Measurements from ENCODE around the gene CAMKMT. TPM values are rescaled to one million over a fixed set of nuclear protein-coding genes. Genes with fewer than 3 reads are reported as not detected.
A peak's percentile ranks its signal among the peaks of the same experiment; 100 is the strongest.

The CAMKMT gene
- total RNA-seq, 1 experiment from 2014 or later, result 6.2 TPM

DNA sequence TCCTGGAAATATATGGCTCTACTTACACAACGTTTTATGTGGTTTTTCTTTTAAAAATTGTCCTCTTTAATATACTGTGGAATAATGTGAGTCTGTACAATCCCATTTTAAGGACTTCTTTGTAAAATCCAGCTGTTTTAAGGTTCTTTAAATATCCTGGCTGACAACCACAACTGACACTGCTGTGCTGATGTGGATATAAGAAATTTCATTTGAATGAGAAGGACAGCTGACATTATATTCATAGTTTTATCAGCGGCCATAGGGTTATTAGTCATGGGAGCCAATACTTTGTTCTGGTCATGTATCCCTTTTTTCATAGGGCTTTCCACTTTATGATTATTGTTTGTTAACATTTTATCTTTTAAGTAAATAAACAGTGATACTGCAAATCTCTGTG is 169.5 kb downstream of the CAMKMT start:
- DNase-seq (ENCODE audit: low read depth), result no peak
- in situ Hi-C loops (cut with HindIII; ENCODE audit: low pct_unique_long_range_greater_than_20kb, low sequenced_read_pairs), result no loop called here

DNA sequence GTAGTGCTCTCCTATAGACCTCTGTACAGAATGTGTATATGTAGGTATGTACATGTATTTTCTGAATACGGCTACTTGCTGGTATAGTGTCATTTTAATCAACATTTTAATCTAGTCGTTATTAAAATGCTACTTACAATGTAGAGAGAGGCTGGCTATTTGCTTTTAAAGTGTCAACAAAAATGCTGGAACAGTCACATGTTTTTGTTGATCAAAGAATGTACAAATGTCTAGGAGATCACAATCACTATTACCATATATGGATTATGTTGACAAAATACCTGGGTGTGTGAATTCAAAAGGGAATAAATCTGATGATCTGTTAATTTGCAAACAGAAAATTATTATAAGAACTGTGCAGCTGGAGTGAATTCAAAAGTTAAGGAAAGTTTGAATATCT is 170.3 kb downstream of the CAMKMT start:
- DNase-seq (ENCODE audit: low read depth), result no peak
- in situ Hi-C loops (cut with HindIII; ENCODE audit: low pct_unique_long_range_greater_than_20kb, low sequenced_read_pairs), result no loop called here

- in situ Hi-C loops (cut with HindIII; ENCODE audit: low pct_unique_long_range_greater_than_20kb, low sequenced_read_pairs), result no loop called here
- no peak for DNase-seq (ENCODE audit: low read depth)
Measured at GRCh38 chr2:44533508-44533907, 171.8 kb downstream of the CAMKMT start.

- in situ Hi-C loops (cut with HindIII; ENCODE audit: low pct_unique_long_range_greater_than_20kb, low sequenced_read_pairs), result no loop called here
- DNase-seq (ENCODE audit: low read depth), result no peak
Measured at GRCh38 chr2:44535376-44535775, 173.6 kb downstream of the CAMKMT start.

DNA sequence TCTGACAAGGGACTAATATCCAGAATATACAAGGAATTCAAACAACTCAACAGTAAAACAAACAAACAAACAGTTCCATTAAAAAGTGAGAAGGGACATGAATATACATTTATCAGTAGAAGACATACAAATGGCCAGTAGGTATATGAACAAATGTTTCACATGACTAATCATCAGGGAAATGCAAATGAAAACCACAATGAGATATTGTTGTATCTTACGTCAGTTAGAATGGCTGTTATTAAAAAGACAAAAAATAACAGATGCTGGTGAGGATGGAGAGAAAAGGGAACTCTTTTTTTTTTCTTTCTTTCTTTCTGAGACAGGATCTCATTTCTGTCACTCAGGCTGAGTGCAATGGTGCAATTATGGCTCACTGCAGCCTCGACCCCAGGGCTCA is 175.5 kb downstream of the CAMKMT start:
- no peak for DNase-seq (ENCODE audit: low read depth)
- in situ Hi-C loops (cut with HindIII; ENCODE audit: low pct_unique_long_range_greater_than_20kb, low sequenced_read_pairs), result no loop called here

GRCh38 chr2:44542520-44542919 is 180.8 kb downstream of the CAMKMT start:
- in situ Hi-C loops (cut with HindIII; ENCODE audit: low pct_unique_long_range_greater_than_20kb, low sequenced_read_pairs), result no loop called here
- DNase-seq (ENCODE audit: low read depth), result no peak

DNA sequence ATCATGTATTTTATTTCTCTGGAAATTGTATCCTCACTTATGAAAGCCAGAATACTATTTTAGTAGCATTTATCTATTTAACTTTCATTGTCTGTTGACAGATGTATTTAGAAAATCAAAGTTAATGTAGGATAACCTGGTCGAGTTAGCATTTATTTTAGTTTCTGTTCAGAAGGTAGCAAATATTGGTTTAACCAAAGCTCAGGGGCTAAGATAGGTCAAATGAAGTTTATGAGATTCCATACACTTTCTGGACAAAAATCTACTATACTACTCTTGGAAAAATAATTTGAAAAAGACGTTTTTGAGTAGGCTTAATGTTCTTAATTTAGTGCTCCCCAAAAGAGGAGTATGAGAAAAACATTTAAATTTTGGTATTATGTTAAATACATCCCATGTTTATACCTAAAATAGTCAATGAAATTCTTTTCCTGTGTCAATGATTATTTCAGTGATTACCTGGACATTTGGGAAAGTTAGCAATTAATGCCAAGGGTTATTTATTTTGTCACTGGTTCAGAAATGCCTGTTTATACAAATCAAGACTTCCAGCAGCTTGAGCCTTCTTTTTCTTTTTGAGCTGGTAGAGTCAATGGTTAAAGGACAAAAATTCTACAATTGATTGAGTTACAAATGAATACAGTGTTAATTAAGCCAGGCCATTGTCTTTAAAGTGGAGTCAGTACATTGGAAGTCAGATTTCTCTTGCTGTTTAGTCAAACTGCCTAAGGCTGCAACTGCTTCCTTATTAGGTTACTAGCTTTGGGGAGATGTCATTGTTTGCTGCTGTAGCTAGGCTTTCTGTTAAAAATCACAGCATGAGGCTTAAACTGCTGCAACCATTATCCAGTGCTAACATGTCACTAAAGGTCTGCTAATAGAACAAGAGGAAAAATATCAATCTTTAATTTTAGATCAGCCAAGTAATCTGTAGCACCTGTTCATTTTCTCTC is 182.3 kb downstream of the CAMKMT start:
- no peak for DNase-seq (ENCODE audit: low read depth)
- in situ Hi-C loops (cut with HindIII; ENCODE audit: low pct_unique_long_range_greater_than_20kb, low sequenced_read_pairs), result no loop called here

DNA sequence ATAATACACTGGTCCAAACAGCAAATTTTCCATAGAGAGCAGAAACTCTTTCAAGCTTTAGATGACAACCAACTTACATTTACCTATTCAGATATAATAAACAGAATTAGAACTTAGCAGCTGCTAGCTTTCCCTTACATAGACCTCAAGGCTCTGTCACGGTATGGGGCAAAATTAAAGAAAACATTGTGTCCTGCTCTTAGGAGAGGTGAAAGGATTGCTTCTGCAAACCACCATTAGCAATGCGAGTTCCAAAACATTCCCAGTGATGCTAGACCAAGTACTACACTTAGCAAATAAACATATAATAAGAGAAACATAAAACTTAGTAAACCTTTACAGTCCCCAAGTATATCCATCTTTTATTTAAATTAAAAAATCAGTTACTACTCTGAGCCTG is 183.3 kb downstream of the CAMKMT start:
- DNase-seq (ENCODE audit: low read depth), result no peak
- in situ Hi-C loops (cut with HindIII; ENCODE audit: low pct_unique_long_range_greater_than_20kb, low sequenced_read_pairs), result no loop called here

GRCh38 chr2:44546459-44547127 is 184.8 kb downstream of the CAMKMT start:
- no peak for DNase-seq (ENCODE audit: low read depth)
- in situ Hi-C loops (cut with HindIII; ENCODE audit: low pct_unique_long_range_greater_than_20kb, low sequenced_read_pairs), result no loop called here

- in situ Hi-C loops (cut with HindIII; ENCODE audit: low pct_unique_long_range_greater_than_20kb, low sequenced_read_pairs), result no loop called here
- no peak for DNase-seq (ENCODE audit: low read depth)
Measured at GRCh38 chr2:44547718-44548117, 186.0 kb downstream of the CAMKMT start.

DNA sequence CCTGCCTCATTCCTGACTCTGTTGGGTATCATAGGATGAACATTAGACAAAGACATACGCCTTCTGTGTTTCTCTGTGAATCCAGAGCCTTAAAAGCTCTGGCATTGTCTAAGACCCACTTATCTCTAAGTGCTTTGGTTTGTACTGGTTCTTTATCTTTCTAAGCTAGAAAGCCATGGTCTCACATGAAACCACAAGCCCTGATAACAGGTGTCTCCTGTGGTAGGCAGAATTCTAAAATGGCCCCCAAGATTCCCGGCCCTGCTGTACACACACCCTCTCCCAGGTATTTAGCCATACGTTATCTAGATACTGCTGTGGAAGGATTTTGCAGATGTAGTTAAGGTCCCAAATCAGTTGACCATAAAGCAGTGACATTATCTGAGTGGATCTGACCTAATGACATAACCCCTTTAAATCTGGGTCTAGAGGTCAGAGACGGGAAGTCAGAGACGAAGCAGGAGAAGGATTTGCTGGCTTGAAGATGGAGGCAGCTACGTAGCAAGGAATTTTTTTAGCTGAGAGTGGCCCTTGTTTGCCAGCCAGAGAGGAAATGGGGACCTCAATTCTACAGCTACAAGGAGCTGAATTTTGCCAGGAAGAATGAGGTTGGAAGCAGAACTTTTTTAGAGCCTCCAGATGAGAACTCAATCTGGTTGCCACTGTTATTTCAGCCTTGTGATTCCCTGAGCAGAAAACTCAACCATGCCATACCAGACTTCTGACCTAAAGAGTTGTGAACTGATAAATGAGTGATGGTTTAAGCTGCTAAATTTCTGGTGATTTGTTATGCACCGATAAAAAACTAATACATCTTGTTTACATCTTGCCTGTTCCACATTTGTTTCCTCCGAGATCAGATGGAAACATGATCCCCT is 186.7 kb downstream of the CAMKMT start:
- in situ Hi-C loops (cut with HindIII; ENCODE audit: low pct_unique_long_range_greater_than_20kb, low sequenced_read_pairs), result no loop called here
- DNase-seq (ENCODE audit: low read depth), result no peak

DNA sequence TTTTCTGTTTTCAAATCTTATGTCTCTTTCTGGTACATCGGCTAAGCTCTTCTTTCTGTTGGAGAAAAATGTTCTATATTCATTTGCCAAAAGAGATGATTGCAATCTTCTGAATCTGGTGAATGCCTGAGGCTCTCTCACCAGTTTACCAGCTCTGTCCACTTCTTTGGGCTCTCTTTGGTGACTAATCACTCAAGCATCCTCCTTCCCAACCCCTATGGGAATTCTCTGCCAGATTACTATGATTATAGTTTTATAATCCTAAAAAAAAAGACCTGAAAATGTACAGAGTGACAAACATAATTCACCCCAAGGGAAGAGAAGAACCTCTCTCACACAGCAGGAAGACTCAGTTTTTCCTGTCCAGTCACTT is 187.3 kb downstream of the CAMKMT start:
- in situ Hi-C loops (cut with HindIII; ENCODE audit: low pct_unique_long_range_greater_than_20kb, low sequenced_read_pairs), result no loop called here
- DNase-seq (ENCODE audit: low read depth), result peak; percentile 8

DNA sequence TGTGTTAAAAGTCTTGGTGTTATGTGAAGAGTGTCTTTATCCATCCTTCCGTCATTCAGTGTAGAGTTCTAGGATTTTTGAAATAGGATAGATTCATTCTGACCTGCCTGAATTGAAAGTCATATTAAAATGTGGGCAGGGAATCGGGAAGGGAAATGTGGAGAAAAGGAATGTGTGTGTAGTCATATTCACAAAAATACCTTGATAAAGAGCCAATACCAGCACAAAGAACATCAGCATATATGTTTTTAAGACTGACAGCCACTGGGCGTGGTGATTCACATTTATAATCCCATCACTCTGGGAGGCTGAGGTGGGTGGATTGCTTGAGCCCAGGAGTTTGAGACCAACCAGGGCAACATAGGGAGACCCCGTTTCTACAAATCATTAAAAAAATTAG is 188.1 kb downstream of the CAMKMT start:
- in situ Hi-C loops (cut with HindIII; ENCODE audit: low pct_unique_long_range_greater_than_20kb, low sequenced_read_pairs), result no loop called here
- no peak for DNase-seq (ENCODE audit: low read depth)

DNA sequence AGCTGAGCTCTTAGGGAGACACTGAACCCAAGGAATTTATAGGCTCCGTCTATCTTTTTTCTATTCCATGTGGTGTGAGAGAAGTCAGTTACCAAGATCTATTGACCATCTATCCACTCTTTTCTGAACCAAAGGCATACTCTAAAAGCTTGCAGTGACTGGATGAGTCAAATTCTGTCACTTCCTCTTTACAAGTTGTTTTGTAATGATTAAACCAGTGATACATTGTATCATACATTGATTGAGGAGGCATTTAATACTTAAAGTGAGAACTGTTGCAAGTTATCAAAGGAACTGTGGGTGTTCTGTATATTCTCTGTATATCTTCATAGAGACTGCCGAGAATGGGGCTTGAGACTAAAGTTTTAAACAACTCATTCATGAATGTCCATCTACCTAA is 188.8 kb downstream of the CAMKMT start:
- DNase-seq (ENCODE audit: low read depth), result peak; percentile 10

DNA sequence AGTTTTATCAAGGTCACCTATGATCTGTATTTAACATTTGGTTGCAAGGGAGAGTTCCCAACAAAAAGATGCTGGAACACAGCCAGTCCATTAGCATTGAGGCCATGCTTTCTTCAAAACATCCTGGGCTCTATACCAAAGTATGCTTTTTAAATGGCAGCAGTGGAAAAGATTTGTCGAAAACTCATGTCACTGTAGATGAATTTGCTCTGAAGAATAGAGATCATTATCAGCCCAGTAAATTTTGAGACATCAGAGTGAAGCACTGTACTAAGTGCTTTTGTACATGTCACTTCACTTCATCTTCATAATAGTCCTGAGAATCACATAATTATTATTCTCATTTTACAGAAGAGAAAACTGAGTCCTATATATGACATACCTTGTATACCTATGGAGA is 189.8 kb downstream of the CAMKMT start:
- in situ Hi-C loops (cut with HindIII; ENCODE audit: low pct_unique_long_range_greater_than_20kb, low sequenced_read_pairs), result no loop called here
- no peak for DNase-seq (ENCODE audit: low read depth)

More for the DNA sequence above, 188.8 kb downstream of the CAMKMT start:
- in situ Hi-C loops (cut with HindIII; ENCODE audit: low pct_unique_long_range_greater_than_20kb, low sequenced_read_pairs), result no loop called here

DNA sequence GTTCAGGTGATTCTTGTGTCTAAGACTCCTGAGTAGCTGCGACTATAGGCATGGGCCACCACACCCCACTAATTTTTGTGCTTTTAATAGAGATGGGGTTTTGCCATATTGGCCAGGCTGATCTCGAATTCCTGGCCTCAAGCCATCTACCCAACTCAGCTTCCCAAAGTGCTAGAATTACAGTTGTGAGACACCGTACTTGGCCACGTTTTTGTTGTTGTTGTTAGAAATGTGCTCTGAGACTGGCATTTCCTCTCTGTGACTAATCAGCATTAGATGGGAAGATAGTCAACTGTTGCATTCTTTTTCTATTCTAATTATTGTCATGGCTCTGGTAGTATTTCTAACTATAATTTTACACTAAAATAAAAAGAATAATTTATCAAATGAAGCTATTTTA is 191.7 kb downstream of the CAMKMT start:
- DNase-seq (ENCODE audit: low read depth), result no peak
- in situ Hi-C loops (cut with HindIII; ENCODE audit: low pct_unique_long_range_greater_than_20kb, low sequenced_read_pairs), result no loop called here

DNA sequence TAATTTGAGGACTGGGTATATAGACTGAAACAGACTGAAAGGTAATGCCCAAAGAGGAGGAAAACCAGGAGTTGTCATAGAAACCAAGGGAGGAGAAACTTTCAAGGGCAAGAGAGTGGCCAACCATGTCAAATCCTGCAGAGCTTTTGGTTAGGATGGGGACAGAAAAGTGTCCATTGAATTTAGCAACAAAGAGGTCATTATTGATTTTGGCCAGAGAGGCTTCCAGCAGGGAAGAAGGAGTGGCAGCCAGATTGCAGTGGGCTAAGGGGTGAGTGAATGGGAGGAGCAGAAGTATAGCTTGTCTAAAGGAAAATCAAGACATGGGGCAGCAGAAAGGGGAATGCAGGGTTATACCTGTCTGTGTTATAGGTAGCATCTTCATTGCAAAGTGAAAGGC is 194.0 kb downstream of the CAMKMT start:
- in situ Hi-C loops (cut with HindIII; ENCODE audit: low pct_unique_long_range_greater_than_20kb, low sequenced_read_pairs), result no loop called here
- no peak for DNase-seq (ENCODE audit: low read depth)

- no peak for DNase-seq (ENCODE audit: low read depth)
- in situ Hi-C loops (cut with HindIII; ENCODE audit: low pct_unique_long_range_greater_than_20kb, low sequenced_read_pairs), result no loop called here
Measured at GRCh38 chr2:44559108-44559507, 197.4 kb downstream of the CAMKMT start.

DNA sequence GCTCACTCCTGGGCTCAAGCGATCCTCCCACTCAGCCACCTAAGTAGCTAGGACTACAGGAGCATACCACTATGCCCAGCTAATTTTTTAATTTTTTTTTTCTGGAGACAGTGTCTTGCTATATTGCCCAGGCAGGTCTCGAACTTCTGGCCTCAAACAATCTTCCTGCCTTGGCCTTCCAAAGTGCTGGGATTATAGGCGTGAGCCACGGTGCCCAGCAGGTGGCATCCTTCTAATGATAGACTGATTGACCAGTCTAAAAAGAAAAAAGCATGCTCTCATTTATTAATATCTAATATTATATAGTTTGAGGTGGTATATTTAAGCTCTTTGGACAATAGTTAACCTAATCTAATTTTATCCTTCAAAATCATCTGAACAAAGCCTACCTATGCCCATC is 198.6 kb downstream of the CAMKMT start:
- in situ Hi-C loops (cut with HindIII; ENCODE audit: low pct_unique_long_range_greater_than_20kb, low sequenced_read_pairs), result no loop called here
- no peak for DNase-seq (ENCODE audit: low read depth)

All from Caki2 (cell line).